Amniotic stem cell (primary cell): ENCODE results near the gene SPRYD4.
"Not testable (repeated sequence)": the region's sequence is repeated elsewhere in the genome, so short reads cannot be mapped to it uniquely, and the experiment has no call there.

Experiments
- DNase-seq: peaks from one replicate; lab custom pipeline; 2025; lab: John Stamatoyannopoulos, UW

The SPRYD4 gene

GRCh38 chr12:56476972-56477432 is 8.6 kb downstream of the SPRYD4 start:
- DNase-seq = no peak

GRCh38 chr12:56477521-56478225 is 9.3 kb downstream of the SPRYD4 start:
- DNase-seq = no peak

- no peak for DNase-seq
Observed at GRCh38 chr12:56479625-56480024, 11.2 kb downstream of the SPRYD4 start.

GRCh38 chr12:56484566-56484965 is 16.2 kb downstream of the SPRYD4 start:
- no peak for DNase-seq

GRCh38 chr12:56486694-56487093 is 18.3 kb downstream of the SPRYD4 start:
- DNase-seq = no peak

- no peak for DNase-seq
Observed at GRCh38 chr12:56487448-56488040, 19.2 kb downstream of the SPRYD4 start.

- DNase-seq = peak; percentile 25
Observed at GRCh38 chr12:56488041-56488955, 19.9 kb downstream of the SPRYD4 start, which contains the start of gene GLS2. Gene GLS2 (minus strand): TSS chr12:56488161. CDS start chr12:56488118, 43 bp downstream.

- DNase-seq = no peak
Observed at GRCh38 chr12:56490360-56490759, 22.0 kb downstream of the SPRYD4 start.

- not testable (repeated sequence) for DNase-seq
Observed at GRCh38 chr12:56493409-56494105, 25.2 kb downstream of the SPRYD4 start.

- not testable (repeated sequence) for DNase-seq
Observed at GRCh38 chr12:56494106-56494415, 25.7 kb downstream of the SPRYD4 start.

- not testable (repeated sequence) for DNase-seq
Observed at GRCh38 chr12:56494481-56494880, 26.1 kb downstream of the SPRYD4 start.

- DNase-seq = not testable (repeated sequence)
Observed at GRCh38 chr12:56496704-56497103, 28.3 kb downstream of the SPRYD4 start.

- not testable (repeated sequence) for DNase-seq
Observed at GRCh38 chr12:56498126-56498902, 29.9 kb downstream of the SPRYD4 start.

- not testable (repeated sequence) for DNase-seq
Observed at GRCh38 chr12:56499452-56499851, 31.1 kb downstream of the SPRYD4 start.

- not testable (repeated sequence) for DNase-seq
Observed at GRCh38 chr12:56499879-56500278, 31.5 kb downstream of the SPRYD4 start.

GRCh38 chr12:56510786-56511185 is 42.4 kb downstream of the SPRYD4 start:
- DNase-seq = no peak

GRCh38 chr12:56514014-56514318 is 45.6 kb downstream of the SPRYD4 start:
- not testable (repeated sequence) for DNase-seq

- no peak for DNase-seq
Observed at GRCh38 chr12:56517854-56518253, 49.5 kb downstream of the SPRYD4 start.

GRCh38 chr12:56518570-56518969 is 50.2 kb downstream of the SPRYD4 start:
- DNase-seq = no peak

- no peak for DNase-seq
Observed at GRCh38 chr12:56520048-56520447, 51.7 kb downstream of the SPRYD4 start.

GRCh38 chr12:56520506-56520905 is 52.1 kb downstream of the SPRYD4 start:
- DNase-seq = no peak
